ENCODE measurements around the gene GAS7. TPM values are rescaled to one million over a fixed set of nuclear protein-coding genes. Genes with fewer than 3 reads are reported as not detected.

Gene GAS7
- polyA plus RNA-seq, 1 donor: 24.4 TPM

- Histone ChIP-seq H3K4me1 (ENCODE audit: control insufficient read depth, insufficient read depth, low read length) (no peaks in the 10 kb centered on the region), H3K4me3 (ENCODE audit: low read length) (no peak overlapping the region), H3K9me3 (ENCODE audit: control insufficient read depth, low read depth, low read length) (peaks cover 3% of the 10 kb centered on the region), H3K36me3 (ENCODE audit: control insufficient read depth, insufficient read depth, low read length) (peaks cover 14% of the 10 kb centered on the region), H3K27me3 (ENCODE audit: control insufficient read depth, insufficient read depth, low read length) (no peaks in the 10 kb centered on the region), H3K27ac (ENCODE audit: low read length) (no peak overlapping the region)
- DNase-seq: no peak
- WGBS (ENCODE audit: insufficient coverage, low lambda C conversion rate): no CpG with 5 or more reads among the region's 9 CpGs
These were observed 255.1 kb downstream of the GAS7 start for GRCh38 chr17:9943343-9943742.

GRCh38 chr17:9942885-9943284 lies 255.5 kb downstream of the GAS7 start:
- H3K9me3 ChIP-seq (ENCODE audit: control insufficient read depth, low read depth, low read length): peaks cover 5% of the 10 kb centered on the region
- H3K27ac ChIP-seq (ENCODE audit: low read length): no peak overlapping the region
- H3K27me3 ChIP-seq (ENCODE audit: control insufficient read depth, insufficient read depth, low read length): no peaks in the 10 kb centered on the region
- no peak for DNase-seq
- no peak overlapping the region for H3K4me3 ChIP-seq (ENCODE audit: low read length)
- no peaks in the 10 kb centered on the region for H3K4me1 ChIP-seq (ENCODE audit: control insufficient read depth, insufficient read depth, low read length)
- peaks cover 14% of the 10 kb centered on the region for H3K36me3 ChIP-seq (ENCODE audit: control insufficient read depth, insufficient read depth, low read length)
- no CpG with 5 or more reads among the region's 13 CpGs for WGBS (ENCODE audit: insufficient coverage, low lambda C conversion rate)

- H3K9me3 ChIP-seq (ENCODE audit: control insufficient read depth, low read depth, low read length): peaks cover 5% of the 10 kb centered on the region
- no CpG with 5 or more reads among the region's 13 CpGs for WGBS (ENCODE audit: insufficient coverage, low lambda C conversion rate)
- H3K27ac ChIP-seq (ENCODE audit: low read length): no peak overlapping the region
- H3K36me3 ChIP-seq (ENCODE audit: control insufficient read depth, insufficient read depth, low read length): peaks cover 10% of the 10 kb centered on the region
- H3K4me1 ChIP-seq (ENCODE audit: control insufficient read depth, insufficient read depth, low read length): no peaks in the 10 kb centered on the region
- no peaks in the 10 kb centered on the region for H3K27me3 ChIP-seq (ENCODE audit: control insufficient read depth, insufficient read depth, low read length)
- DNase-seq: no peak
- H3K4me3 ChIP-seq (ENCODE audit: low read length): no peak overlapping the region
These were observed 257.1 kb downstream of the GAS7 start for GRCh38 chr17:9941305-9941704.

GRCh38 chr17:9940841-9941240 lies 257.6 kb downstream of the GAS7 start:
- H3K4me3 ChIP-seq (ENCODE audit: low read length): no peak overlapping the region
- DNase-seq: no peak
- H3K4me1 ChIP-seq (ENCODE audit: control insufficient read depth, insufficient read depth, low read length): no peaks in the 10 kb centered on the region
- WGBS (ENCODE audit: insufficient coverage, low lambda C conversion rate): 60% methylated on average over 1 of the region's 9 CpGs
- peaks cover 9% of the 10 kb centered on the region for H3K36me3 ChIP-seq (ENCODE audit: control insufficient read depth, insufficient read depth, low read length)
- H3K27me3 ChIP-seq (ENCODE audit: control insufficient read depth, insufficient read depth, low read length): no peaks in the 10 kb centered on the region
- H3K9me3 ChIP-seq (ENCODE audit: control insufficient read depth, low read depth, low read length): peaks cover 5% of the 10 kb centered on the region
- no peak overlapping the region for H3K27ac ChIP-seq (ENCODE audit: low read length)

GRCh38 chr17:9938764-9939163 lies 259.6 kb downstream of the GAS7 start:
- Histone ChIP-seq H3K27me3 (ENCODE audit: control insufficient read depth, insufficient read depth, low read length) (no peaks in the 10 kb centered on the region), H3K36me3 (ENCODE audit: control insufficient read depth, insufficient read depth, low read length) (peaks cover 5% of the 10 kb centered on the region), H3K4me3 (ENCODE audit: low read length) (no peak overlapping the region), H3K27ac (ENCODE audit: low read length) (no peak overlapping the region), H3K9me3 (ENCODE audit: control insufficient read depth, low read depth, low read length) (peaks cover 5% of the 10 kb centered on the region), H3K4me1 (ENCODE audit: control insufficient read depth, insufficient read depth, low read length) (no peaks in the 10 kb centered on the region)
- no CpG with 5 or more reads among the region's 1 CpG for WGBS (ENCODE audit: insufficient coverage, low lambda C conversion rate)
- no peak for DNase-seq

GRCh38 chr17:9937901-9938300 lies 260.5 kb downstream of the GAS7 start:
- Histone ChIP-seq H3K4me3 (ENCODE audit: low read length) (no peak overlapping the region), H3K9me3 (ENCODE audit: control insufficient read depth, low read depth, low read length) (peaks cover 5% of the 10 kb centered on the region), H3K27ac (ENCODE audit: low read length) (no peak overlapping the region), H3K27me3 (ENCODE audit: control insufficient read depth, insufficient read depth, low read length) (no peaks in the 10 kb centered on the region), H3K36me3 (ENCODE audit: control insufficient read depth, insufficient read depth, low read length) (peaks cover 5% of the 10 kb centered on the region), H3K4me1 (ENCODE audit: control insufficient read depth, insufficient read depth, low read length) (no peaks in the 10 kb centered on the region)
- DNase-seq: no peak
- no CpG with 5 or more reads among the region's 9 CpGs for WGBS (ENCODE audit: insufficient coverage, low lambda C conversion rate)

- H3K4me1 ChIP-seq (ENCODE audit: control insufficient read depth, insufficient read depth, low read length): no peaks in the 10 kb centered on the region
- no peak overlapping the region for H3K27ac ChIP-seq (ENCODE audit: low read length)
- H3K4me3 ChIP-seq (ENCODE audit: low read length): no peak overlapping the region
- H3K27me3 ChIP-seq (ENCODE audit: control insufficient read depth, insufficient read depth, low read length): no peaks in the 10 kb centered on the region
- H3K9me3 ChIP-seq (ENCODE audit: control insufficient read depth, low read depth, low read length): peaks cover 5% of the 10 kb centered on the region
- H3K36me3 ChIP-seq (ENCODE audit: control insufficient read depth, insufficient read depth, low read length): peaks cover 5% of the 10 kb centered on the region
- no CpG with 5 or more reads among the region's 13 CpGs for WGBS (ENCODE audit: insufficient coverage, low lambda C conversion rate)
- no peak for DNase-seq
These were observed 261.1 kb downstream of the GAS7 start for GRCh38 chr17:9937241-9937761.

GRCh38 chr17:9936095-9936494 lies 262.3 kb downstream of the GAS7 start:
- Histone ChIP-seq H3K9me3 (ENCODE audit: control insufficient read depth, low read depth, low read length) (peaks cover 5% of the 10 kb centered on the region), H3K4me3 (ENCODE audit: low read length) (no peak overlapping the region), H3K27me3 (ENCODE audit: control insufficient read depth, insufficient read depth, low read length) (no peaks in the 10 kb centered on the region), H3K4me1 (ENCODE audit: control insufficient read depth, insufficient read depth, low read length) (no peaks in the 10 kb centered on the region), H3K27ac (ENCODE audit: low read length) (no peak overlapping the region), H3K36me3 (ENCODE audit: control insufficient read depth, insufficient read depth, low read length) (peaks cover 5% of the 10 kb centered on the region)
- no peak for DNase-seq
- no CpG with 5 or more reads among the region's 3 CpGs for WGBS (ENCODE audit: insufficient coverage, low lambda C conversion rate)

GRCh38 chr17:9935408-9935807 lies 263.0 kb downstream of the GAS7 start:
- 83% methylated on average over 1 of the region's 6 CpGs for WGBS (ENCODE audit: insufficient coverage, low lambda C conversion rate)
- no peak overlapping the region for H3K4me3 ChIP-seq (ENCODE audit: low read length)
- peaks cover 5% of the 10 kb centered on the region for H3K36me3 ChIP-seq (ENCODE audit: control insufficient read depth, insufficient read depth, low read length)
- H3K4me1 ChIP-seq (ENCODE audit: control insufficient read depth, insufficient read depth, low read length): no peaks in the 10 kb centered on the region
- H3K9me3 ChIP-seq (ENCODE audit: control insufficient read depth, low read depth, low read length): peaks cover 5% of the 10 kb centered on the region
- no peak for DNase-seq
- no peaks in the 10 kb centered on the region for H3K27me3 ChIP-seq (ENCODE audit: control insufficient read depth, insufficient read depth, low read length)
- H3K27ac ChIP-seq (ENCODE audit: low read length): no peak overlapping the region

GRCh38 chr17:9934331-9934730 lies 264.1 kb downstream of the GAS7 start:
- H3K27ac ChIP-seq (ENCODE audit: low read length): no peak overlapping the region
- peaks cover 5% of the 10 kb centered on the region for H3K9me3 ChIP-seq (ENCODE audit: control insufficient read depth, low read depth, low read length)
- no peaks in the 10 kb centered on the region for H3K27me3 ChIP-seq (ENCODE audit: control insufficient read depth, insufficient read depth, low read length)
- peaks cover 5% of the 10 kb centered on the region for H3K36me3 ChIP-seq (ENCODE audit: control insufficient read depth, insufficient read depth, low read length)
- H3K4me1 ChIP-seq (ENCODE audit: control insufficient read depth, insufficient read depth, low read length): no peaks in the 10 kb centered on the region
- WGBS (ENCODE audit: insufficient coverage, low lambda C conversion rate): no CpG with 5 or more reads among the region's 7 CpGs
- DNase-seq: no peak
- no peak overlapping the region for H3K4me3 ChIP-seq (ENCODE audit: low read length)

GRCh38 chr17:9932491-9932890 lies 265.9 kb downstream of the GAS7 start:
- WGBS (ENCODE audit: insufficient coverage, low lambda C conversion rate): no CpG with 5 or more reads among the region's 2 CpGs
- Histone ChIP-seq H3K4me3 (ENCODE audit: low read length) (no peak overlapping the region), H3K4me1 (ENCODE audit: control insufficient read depth, insufficient read depth, low read length) (no peaks in the 10 kb centered on the region), H3K27ac (ENCODE audit: low read length) (no peak overlapping the region), H3K9me3 (ENCODE audit: control insufficient read depth, low read depth, low read length) (no peaks in the 10 kb centered on the region), H3K36me3 (ENCODE audit: control insufficient read depth, insufficient read depth, low read length) (no peaks in the 10 kb centered on the region), H3K27me3 (ENCODE audit: control insufficient read depth, insufficient read depth, low read length) (no peaks in the 10 kb centered on the region)
- no peak for DNase-seq

Measured in large intestine (tissue), 3 donors.